SJCRH30 (cell line): ENCODE results near the gene TMEM184A. TPM values are rescaled to one million over a fixed set of nuclear protein-coding genes. Genes with fewer than 3 reads are reported as not detected.

ENCODE experiments used
- DNase-seq, 2 experiments: peaks; one replicate each; pipeline ENCODE4 v3.0.0-alpha.2; 2015 to 2020
- H3K27ac ChIP-seq: fragments of 250-450 bp; sonication (Bioruptor Pico); 2 replicates; pipeline ENCODE4 v1.5.1; 2020; ENCODE audit warnings: mild to moderate bottlenecking, moderate library complexity
- H3K27me3 ChIP-seq: fragments of 250-450 bp; sonication (Bioruptor Pico); 2 replicates; pipeline ENCODE4 v1.5.1; 2020; ENCODE audit warnings: mild to moderate bottlenecking, moderate library complexity
- H3K36me3 ChIP-seq: fragments of 250-450 bp; sonication (Bioruptor Pico); 2 replicates; pipeline ENCODE4 v1.5.1; 2020; ENCODE audit warnings: mild to moderate bottlenecking, moderate library complexity
- H3K4me1 ChIP-seq: fragments of 250-450 bp; sonication (Bioruptor Pico); 2 replicates; pipeline ENCODE4 v1.5.1; 2020; ENCODE audit warnings: mild to moderate bottlenecking, moderate library complexity
- H3K4me3 ChIP-seq: fragments of 250-450 bp; sonication (Bioruptor Pico); 2 replicates; pipeline ENCODE4 v1.5.1; 2020; ENCODE audit warnings: mild to moderate bottlenecking, moderate library complexity
- H3K9me3 ChIP-seq: fragments of 250-450 bp; sonication (Bioruptor Pico); replicated peaks from 2 replicates; pipeline ENCODE4 v1.5.1; 2020; ENCODE audit warnings: mild to moderate bottlenecking, moderate library complexity
- total RNA-seq: library from RNA; depleted of rRNA; stranded (reverse); fragments of >200 nt; shearing (Covaris generic); gene quantifications from 2 replicates; pipeline ENCODE4 v1.2.3, GENCODE V29; 2014

TMEM184A gene
- total RNA-seq, 1 experiment from 2014 or later, result not detected

DNA sequence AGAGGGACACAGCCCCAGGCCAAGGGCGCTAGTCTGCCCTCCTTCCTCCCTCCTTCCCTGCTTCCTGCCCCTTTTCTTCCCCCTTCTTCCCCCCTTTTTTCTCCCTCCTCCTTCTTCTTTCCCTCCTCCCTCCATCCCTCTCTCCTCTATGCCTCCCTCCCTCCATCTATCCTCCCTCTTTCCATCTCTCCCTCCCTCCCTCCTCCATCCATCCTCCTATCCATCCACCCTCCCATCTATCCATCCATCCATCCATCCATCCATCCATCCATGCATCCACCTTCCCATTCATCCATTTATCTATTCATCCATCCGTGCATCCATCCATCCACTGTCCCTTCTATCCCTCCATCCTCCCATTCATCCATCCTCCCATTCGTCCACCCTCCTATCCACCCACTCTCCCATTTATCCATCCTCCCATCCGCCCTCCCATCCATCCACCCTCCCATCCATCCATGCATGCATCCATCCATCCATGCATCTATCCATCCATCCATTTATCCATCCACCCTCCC is 38.0 kb upstream of the TMEM184A start:
- H3K27me3 ChIP-seq, result 0 out of 2 replicates have a peak, but pooled peaks cover 3% of the 10 kb centered on the region
- H3K4me1 ChIP-seq, result no peaks in the 10 kb centered on the region
- H3K4me3 ChIP-seq, result no peak overlapping the region
- H3K36me3 ChIP-seq, result no peaks in the 10 kb centered on the region
- H3K27ac ChIP-seq, result no peak overlapping the region
- H3K9me3 ChIP-seq, result no peaks in the 10 kb centered on the region
- DNase-seq, result no peak

- Histone ChIP-seq H3K27ac (no peak overlapping the region), H3K9me3 (no peaks in the 10 kb centered on the region), H3K36me3 (no peaks in the 10 kb centered on the region), H3K4me1 (no peaks in the 10 kb centered on the region), H3K27me3 (0 out of 2 replicates have a peak, but pooled peaks cover 3% of the 10 kb centered on the region), H3K4me3 (no peak overlapping the region)
- DNase-seq, result no peak
Observed at GRCh38 chr7:1593091-1593866, 37.3 kb upstream of the TMEM184A start.

GRCh38 chr7:1592299-1592871 is 36.4 kb upstream of the TMEM184A start:
- no peaks in the 10 kb centered on the region for H3K9me3 ChIP-seq
- no peaks in the 10 kb centered on the region for H3K36me3 ChIP-seq
- no peak overlapping the region for H3K4me3 ChIP-seq
- no peaks in the 10 kb centered on the region for H3K4me1 ChIP-seq
- DNase-seq, result no peak
- H3K27ac ChIP-seq, result no peak overlapping the region
- H3K27me3 ChIP-seq, result 0 out of 2 replicates have a peak, but pooled peaks cover 3% of the 10 kb centered on the region

DNA sequence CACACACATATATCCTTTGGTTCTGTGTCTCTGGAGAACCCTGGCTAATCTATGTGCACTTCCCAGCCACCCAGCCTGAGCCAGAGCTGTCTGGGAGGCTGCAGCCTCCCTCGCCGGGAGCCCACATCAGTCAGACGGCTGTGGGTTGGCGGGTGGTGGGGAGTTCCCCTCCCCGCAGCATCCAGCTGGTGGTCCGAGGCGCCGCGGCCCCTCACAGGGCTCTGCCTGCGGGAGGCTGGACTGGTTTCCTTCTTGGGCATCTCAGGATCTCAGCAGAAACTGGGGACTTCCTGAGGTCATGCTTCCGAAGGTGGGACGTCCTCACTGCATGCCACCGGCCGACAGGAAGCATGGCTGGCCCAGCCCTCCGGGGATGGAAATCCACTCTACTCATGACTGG is 35.9 kb upstream of the TMEM184A start:
- no peak overlapping the region for H3K27ac ChIP-seq
- H3K36me3 ChIP-seq, result no peaks in the 10 kb centered on the region
- no peaks in the 10 kb centered on the region for H3K4me1 ChIP-seq
- H3K4me3 ChIP-seq, result no peak overlapping the region
- no peak for DNase-seq
- H3K27me3 ChIP-seq, result 0 out of 2 replicates have a peak, but pooled peaks cover 3% of the 10 kb centered on the region
- H3K9me3 ChIP-seq, result no peaks in the 10 kb centered on the region

- Histone ChIP-seq H3K9me3 (no peaks in the 10 kb centered on the region), H3K27me3 (0 out of 2 replicates have a peak, but pooled peaks cover 3% of the 10 kb centered on the region), H3K36me3 (no peaks in the 10 kb centered on the region)
Observed at GRCh38 chr7:1591396-1591795, 35.4 kb upstream of the TMEM184A start.

DNA sequence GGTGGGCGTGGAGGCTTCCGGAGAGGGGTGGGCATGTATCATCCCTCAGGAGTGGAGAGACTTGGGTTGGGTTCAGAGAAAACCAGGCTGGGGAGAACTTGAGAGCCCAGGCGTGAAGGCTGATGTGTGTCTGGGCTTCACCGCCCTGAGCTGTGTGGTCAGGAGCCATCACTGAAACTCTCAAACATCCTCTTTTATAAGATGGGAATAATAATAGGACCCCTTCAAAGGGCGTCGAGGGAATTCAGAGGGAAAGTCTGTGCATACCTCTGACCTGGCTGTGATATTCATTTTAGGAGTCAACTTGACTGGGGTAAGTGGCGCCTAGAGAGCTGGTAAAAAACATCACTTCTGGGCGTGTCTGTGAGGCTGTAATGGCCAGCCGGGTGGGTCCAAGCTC is 34.9 kb upstream of the TMEM184A start:
- Histone ChIP-seq H3K27me3 (0 out of 2 replicates have a peak, but pooled peaks cover 3% of the 10 kb centered on the region), H3K4me3 (no peak overlapping the region), H3K9me3 (no peaks in the 10 kb centered on the region), H3K4me1 (no peaks in the 10 kb centered on the region), H3K27ac (no peak overlapping the region), H3K36me3 (no peaks in the 10 kb centered on the region)
- no peak for DNase-seq

More at GRCh38 chr7:1591396-1591795, 35.4 kb upstream of the TMEM184A start:
- Histone ChIP-seq H3K27ac (no peak overlapping the region), H3K4me1 (no peaks in the 10 kb centered on the region), H3K4me3 (no peak overlapping the region)
- DNase-seq, result no peak

- H3K36me3 ChIP-seq, result no peaks in the 10 kb centered on the region
- DNase-seq, result no peak
- H3K9me3 ChIP-seq, result no peaks in the 10 kb centered on the region
- 0 out of 2 replicates have a peak, but pooled peaks cover 3% of the 10 kb centered on the region for H3K27me3 ChIP-seq
- H3K4me1 ChIP-seq, result no peaks in the 10 kb centered on the region
- no peak overlapping the region for H3K4me3 ChIP-seq
- no peak overlapping the region for H3K27ac ChIP-seq
Observed at GRCh38 chr7:1590476-1590875, 34.5 kb upstream of the TMEM184A start.

GRCh38 chr7:1588978-1589377 is 33.0 kb upstream of the TMEM184A start:
- Histone ChIP-seq H3K27ac (no peak overlapping the region), H3K36me3 (no peaks in the 10 kb centered on the region), H3K4me3 (no peak overlapping the region), H3K9me3 (no peaks in the 10 kb centered on the region), H3K27me3 (0 out of 2 replicates have a peak, but pooled peaks cover 3% of the 10 kb centered on the region), H3K4me1 (no peaks in the 10 kb centered on the region)
- no peak for DNase-seq

GRCh38 chr7:1587738-1588137 is 31.7 kb upstream of the TMEM184A start:
- Histone ChIP-seq H3K4me3 (no peak overlapping the region), H3K36me3 (no peaks in the 10 kb centered on the region), H3K27me3 (0 out of 2 replicates have a peak, but pooled peaks cover 3% of the 10 kb centered on the region), H3K9me3 (no peaks in the 10 kb centered on the region), H3K27ac (no peak overlapping the region), H3K4me1 (no peaks in the 10 kb centered on the region)
- no peak for DNase-seq

- Histone ChIP-seq H3K27me3 (0 out of 2 replicates have a peak, but pooled peaks cover 3% of the 10 kb centered on the region), H3K36me3 (no peaks in the 10 kb centered on the region), H3K9me3 (no peaks in the 10 kb centered on the region), H3K4me1 (no peaks in the 10 kb centered on the region), H3K4me3 (no peak overlapping the region), H3K27ac (no peak overlapping the region)
- DNase-seq, result no peak
Observed at GRCh38 chr7:1586827-1587705, 31.1 kb upstream of the TMEM184A start.

GRCh38 chr7:1586126-1586826 is 30.3 kb upstream of the TMEM184A start:
- Histone ChIP-seq H3K27ac (no peak overlapping the region), H3K4me1 (no peaks in the 10 kb centered on the region)

GRCh38 chr7:1585142-1585981 is 29.4 kb upstream of the TMEM184A start:
- Histone ChIP-seq H3K4me1 (no peaks in the 10 kb centered on the region), H3K27me3 (no peaks in the 10 kb centered on the region), H3K4me3 (no peak overlapping the region), H3K9me3 (no peaks in the 10 kb centered on the region), H3K36me3 (no peaks in the 10 kb centered on the region), H3K27ac (no peak overlapping the region)
- DNase-seq, result no peak

More at GRCh38 chr7:1586126-1586826, 30.3 kb upstream of the TMEM184A start:
- Histone ChIP-seq H3K4me3 (no peak overlapping the region), H3K9me3 (no peaks in the 10 kb centered on the region), H3K36me3 (no peaks in the 10 kb centered on the region), H3K27me3 (no peaks in the 10 kb centered on the region)
- DNase-seq, result no peak

- Histone ChIP-seq H3K36me3 (no peaks in the 10 kb centered on the region), H3K4me3 (no peak overlapping the region), H3K27me3 (no peaks in the 10 kb centered on the region), H3K27ac (no peak overlapping the region), H3K9me3 (no peaks in the 10 kb centered on the region), H3K4me1 (no peaks in the 10 kb centered on the region)
- DNase-seq, result no peak
Observed at GRCh38 chr7:1584700-1585099, 28.7 kb upstream of the TMEM184A start.
